ENCODE measurements around the gene NFASC.

NFASC gene

GRCh38 chr1:204959836-204960235 is 89.2 kb downstream of the NFASC start:
- DNase-seq (ENCODE audit: low read depth in 3 of 3) = no peak

- no peak for DNase-seq (ENCODE audit: low read depth in 3 of 3)
Measured at GRCh38 chr1:204960306-204961125, 89.9 kb downstream of the NFASC start.

GRCh38 chr1:204961765-204962419 is 91.2 kb downstream of the NFASC start:
- DNase-seq (ENCODE audit: low read depth in 3 of 3) = no peak

GRCh38 chr1:204962742-204963632 is 92.3 kb downstream of the NFASC start:
- no peak for DNase-seq (ENCODE audit: low read depth in 3 of 3)

- DNase-seq (ENCODE audit: low read depth in 3 of 3) = no peak
Measured at GRCh38 chr1:204967451-204967850, 96.8 kb downstream of the NFASC start.

- no peak for DNase-seq (ENCODE audit: low read depth in 3 of 3)
Measured at GRCh38 chr1:204968135-204968534, 97.5 kb downstream of the NFASC start.

GRCh38 chr1:204968951-204969350 is 98.3 kb downstream of the NFASC start:
- DNase-seq (ENCODE audit: low read depth in 3 of 3) = no peak

- no peak for DNase-seq (ENCODE audit: low read depth in 3 of 3)
Measured at GRCh38 chr1:204970937-204971336, 100.3 kb downstream of the NFASC start.

GRCh38 chr1:204971517-204972336 is 101.1 kb downstream of the NFASC start:
- no peak for DNase-seq (ENCODE audit: low read depth in 3 of 3)

GRCh38 chr1:204972426-204972825 is 101.8 kb downstream of the NFASC start:
- no peak for DNase-seq (ENCODE audit: low read depth in 3 of 3)

- no peak for DNase-seq (ENCODE audit: low read depth in 3 of 3)
Measured at GRCh38 chr1:204973449-204973848, 102.8 kb downstream of the NFASC start.

GRCh38 chr1:204974327-204974726 is 103.7 kb downstream of the NFASC start:
- no peak for DNase-seq (ENCODE audit: low read depth in 3 of 3)

GRCh38 chr1:204975021-204975420 is 104.4 kb downstream of the NFASC start:
- DNase-seq (ENCODE audit: low read depth in 3 of 3) = no peak

- peak; percentile 8 to 41 (median 23) for DNase-seq (ENCODE audit: low read depth in 3 of 3)
Measured at GRCh38 chr1:204975568-204976235, 105.0 kb downstream of the NFASC start.

- no peak for DNase-seq (ENCODE audit: low read depth in 3 of 3)
Measured at GRCh38 chr1:204976646-204977045, 106.0 kb downstream of the NFASC start.

GRCh38 chr1:204977318-204977717 is 106.7 kb downstream of the NFASC start:
- DNase-seq (ENCODE audit: low read depth in 3 of 3) = no peak

GRCh38 chr1:204978782-204979181 is 108.1 kb downstream of the NFASC start:
- no peak for DNase-seq (ENCODE audit: low read depth in 3 of 3)

- DNase-seq (ENCODE audit: low read depth in 3 of 3) = no peak
Measured at GRCh38 chr1:204979306-204979705, 108.6 kb downstream of the NFASC start.

GRCh38 chr1:204979891-204980649 is 109.4 kb downstream of the NFASC start:
- no peak for DNase-seq (ENCODE audit: low read depth in 3 of 3)

- no peak for DNase-seq (ENCODE audit: low read depth in 3 of 3)
Measured at GRCh38 chr1:204980840-204981405, 110.3 kb downstream of the NFASC start.

Data from stimulated activated CD4-positive, alpha-beta T cell treated with anti-CD3 and anti-CD28 coated beads, TNF-alpha, amount 100 ng/mL, for 48 hours (primary cell).